K562 (cell line): Measurements from ENCODE around the gene PRR19. TPM values are rescaled to one million over a fixed set of nuclear protein-coding genes. Genes with fewer than 3 reads are reported as not detected.

Experiments
- L3MBTL2 ChIP-seq: fragments of 450-650 bp; IDR thresholded peaks from 2 replicates; pipeline ENCODE4 v1.6.1; 2016; ENCODE audit warnings: mild to moderate bottlenecking, moderate library complexity
- MAZ ChIP-seq, 2 experiments: fragments of 450-650 bp in 1 of 2; sonication (generic) in 1 of 2; formaldehyde crosslinking; IDR thresholded peaks in 1 of 2; conservative IDR thresholded peaks in 1 of 2; 2 replicates each; pipeline versions ENCODE4 v1.4.0 to v1.5.0; 2020; ENCODE audit warnings: mild to moderate bottlenecking in 1 of 2, missing genetic modification reagents in 1 of 2
- NR2C2 ChIP-seq, 2 experiments: fragments of 200-800 bp in 1 of 2; sonication (Bioruptor generic) in 1 of 2; sonication (generic) in 1 of 2; formaldehyde crosslinking in 1 of 2; IDR thresholded peaks; 2 replicates each; pipeline versions ENCODE4 v1.6.1 to v1.8.0; 2016 to 2022; ENCODE audit warnings: mild to moderate bottlenecking in 1 of 2, missing compliant biosample characterization in 1 of 2, missing genetic modification characterization in 1 of 2, missing genetic modification reagents in 1 of 2
- POLR3G ChIP-seq: IDR thresholded peaks from 2 replicates; pipeline ENCODE4 v1.6.1; 2011; ENCODE audit not compliant: insufficient read length, insufficient replicate concordance; ENCODE audit errors: extremely low read depth
- SRSF3 ChIP-seq: fragments of 200-400 bp; formaldehyde crosslinking; IDR thresholded peaks from 2 replicates; pipeline ENCODE4 v1.6.1; 2016; ENCODE audit warnings: mild to moderate bottlenecking, low read length, moderate library complexity; ENCODE audit not compliant: insufficient read depth
- YY1 ChIP-seq, 3 experiments: IDR thresholded peaks; 2 replicates each; pipeline ENCODE4 v1.6.1; 2011; ENCODE audit warnings: low read length in 2 of 3, mild to moderate bottlenecking in 2 of 3, moderate library complexity in 2 of 3, borderline replicate concordance in 1 of 3, control low read depth in 1 of 3, low read depth in 1 of 3; ENCODE audit not compliant: insufficient read depth in 3 of 3, insufficient replicate concordance in 2 of 3, control insufficient read depth in 1 of 3, insufficient read length in 1 of 3; ENCODE audit errors: extremely low read depth in 1 of 3
- ZNF239 ChIP-seq: fragments of 250-450 bp; sonication (Bioruptor Pico); IDR thresholded peaks from 2 replicates; pipeline ENCODE4 v1.4.0; 2020; ENCODE audit warnings: mild to moderate bottlenecking
- polyA plus RNA-seq, 8 experiments: library from polyadenylated mRNA; depleted of rRNA in 4 of 8; stranded (reverse) in 5 of 8; unstranded in 3 of 8; fragments of >200 nt; fragmentation: Nextera tagmentation in 2 of 8; fragmentation: Illumina TruSeq in 1 of 8; extraction: Ambion mirVana in 2 of 8; extraction: Trizol in 1 of 8; gene quantifications; 2 replicates each; pipeline versions ENCODE4 v1.2.1 to v1.2.3, GENCODE V29; 2011 to 2014; ENCODE audit warnings: inconsistent platforms in 1 of 8, missing spikeins in 1 of 8
- total RNA-seq, 7 experiments: library from RNA; depleted of rRNA in 6 of 7; stranded (reverse); fragments of >200 nt in 6 of 7; fragmentation: Illumina TruSeq in 2 of 7; extraction: Trizol in 2 of 7; gene quantifications; 2 replicates each; pipeline versions ENCODE4 v1.2.1 to v1.2.3, GENCODE V29; 2011 to 2021; ENCODE audit warnings: low replicate concordance in 1 of 7
- TF ChIP-seq, protein P1 (sequence below), 2 experiments: fragments of 450-650 bp; IDR thresholded peaks; 2 replicates each; pipeline ENCODE4 v1.6.1; 2016; ENCODE audit warnings: mild to moderate bottlenecking in 2 of 2, borderline replicate concordance in 1 of 2, low read depth in 1 of 2, moderate library complexity in 1 of 2
- TF ChIP-seq, protein P2 (sequence below): sonication (generic); formaldehyde crosslinking; IDR thresholded peaks from 2 replicates; pipeline ENCODE4 v1.8.0; 2023; ENCODE audit warnings: mild to moderate bottlenecking, missing genetic modification reagents
- TF ChIP-seq, protein P3 (sequence below): fragments of 450-650 bp; IDR thresholded peaks from 2 replicates; pipeline ENCODE4 v1.6.1; 2018; ENCODE audit warnings: mild to moderate bottlenecking, low read depth; ENCODE audit not compliant: partially characterized antibody

PRR19 gene
- total and polyA plus RNA-seq, 9 of the 15 experiments (the other 6 are each of a cell fraction or from before 2014, with no cell fraction given), result 0.10 to 1.6 (median 0.54) TPM

DNA sequence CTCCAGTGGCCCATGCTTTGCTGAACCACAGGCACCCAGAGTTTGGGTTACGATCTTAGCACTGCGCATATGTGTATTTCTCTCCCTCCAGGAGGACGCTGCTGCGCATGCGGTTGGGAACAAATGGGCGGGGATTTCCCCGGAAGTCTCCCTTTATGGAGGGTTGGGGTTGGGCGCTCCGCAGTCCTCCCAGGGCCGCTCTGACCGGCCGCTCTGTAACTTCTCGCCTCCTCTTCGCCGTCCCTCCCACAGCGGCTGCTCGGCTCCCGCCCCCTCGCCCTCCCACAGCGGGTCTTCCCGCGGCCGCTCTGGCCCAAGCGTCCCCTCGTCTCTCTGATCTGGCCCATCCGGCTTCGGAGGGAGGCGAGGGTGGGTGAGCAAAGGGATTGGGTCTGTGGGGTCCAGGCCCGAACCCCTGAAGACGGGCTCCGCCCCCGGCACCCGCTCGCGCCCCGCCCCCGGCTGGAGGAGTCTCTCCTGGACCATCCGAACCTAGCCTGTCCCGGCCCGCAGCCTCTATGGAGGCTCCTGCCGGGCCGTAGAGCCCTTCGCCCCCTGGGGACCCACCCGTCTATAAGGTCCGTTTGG lies 23.5 kb downstream of the PRR19 start, which contains the start of gene MEGF8 (continued):
- TF ChIP-seq, protein P1, sequence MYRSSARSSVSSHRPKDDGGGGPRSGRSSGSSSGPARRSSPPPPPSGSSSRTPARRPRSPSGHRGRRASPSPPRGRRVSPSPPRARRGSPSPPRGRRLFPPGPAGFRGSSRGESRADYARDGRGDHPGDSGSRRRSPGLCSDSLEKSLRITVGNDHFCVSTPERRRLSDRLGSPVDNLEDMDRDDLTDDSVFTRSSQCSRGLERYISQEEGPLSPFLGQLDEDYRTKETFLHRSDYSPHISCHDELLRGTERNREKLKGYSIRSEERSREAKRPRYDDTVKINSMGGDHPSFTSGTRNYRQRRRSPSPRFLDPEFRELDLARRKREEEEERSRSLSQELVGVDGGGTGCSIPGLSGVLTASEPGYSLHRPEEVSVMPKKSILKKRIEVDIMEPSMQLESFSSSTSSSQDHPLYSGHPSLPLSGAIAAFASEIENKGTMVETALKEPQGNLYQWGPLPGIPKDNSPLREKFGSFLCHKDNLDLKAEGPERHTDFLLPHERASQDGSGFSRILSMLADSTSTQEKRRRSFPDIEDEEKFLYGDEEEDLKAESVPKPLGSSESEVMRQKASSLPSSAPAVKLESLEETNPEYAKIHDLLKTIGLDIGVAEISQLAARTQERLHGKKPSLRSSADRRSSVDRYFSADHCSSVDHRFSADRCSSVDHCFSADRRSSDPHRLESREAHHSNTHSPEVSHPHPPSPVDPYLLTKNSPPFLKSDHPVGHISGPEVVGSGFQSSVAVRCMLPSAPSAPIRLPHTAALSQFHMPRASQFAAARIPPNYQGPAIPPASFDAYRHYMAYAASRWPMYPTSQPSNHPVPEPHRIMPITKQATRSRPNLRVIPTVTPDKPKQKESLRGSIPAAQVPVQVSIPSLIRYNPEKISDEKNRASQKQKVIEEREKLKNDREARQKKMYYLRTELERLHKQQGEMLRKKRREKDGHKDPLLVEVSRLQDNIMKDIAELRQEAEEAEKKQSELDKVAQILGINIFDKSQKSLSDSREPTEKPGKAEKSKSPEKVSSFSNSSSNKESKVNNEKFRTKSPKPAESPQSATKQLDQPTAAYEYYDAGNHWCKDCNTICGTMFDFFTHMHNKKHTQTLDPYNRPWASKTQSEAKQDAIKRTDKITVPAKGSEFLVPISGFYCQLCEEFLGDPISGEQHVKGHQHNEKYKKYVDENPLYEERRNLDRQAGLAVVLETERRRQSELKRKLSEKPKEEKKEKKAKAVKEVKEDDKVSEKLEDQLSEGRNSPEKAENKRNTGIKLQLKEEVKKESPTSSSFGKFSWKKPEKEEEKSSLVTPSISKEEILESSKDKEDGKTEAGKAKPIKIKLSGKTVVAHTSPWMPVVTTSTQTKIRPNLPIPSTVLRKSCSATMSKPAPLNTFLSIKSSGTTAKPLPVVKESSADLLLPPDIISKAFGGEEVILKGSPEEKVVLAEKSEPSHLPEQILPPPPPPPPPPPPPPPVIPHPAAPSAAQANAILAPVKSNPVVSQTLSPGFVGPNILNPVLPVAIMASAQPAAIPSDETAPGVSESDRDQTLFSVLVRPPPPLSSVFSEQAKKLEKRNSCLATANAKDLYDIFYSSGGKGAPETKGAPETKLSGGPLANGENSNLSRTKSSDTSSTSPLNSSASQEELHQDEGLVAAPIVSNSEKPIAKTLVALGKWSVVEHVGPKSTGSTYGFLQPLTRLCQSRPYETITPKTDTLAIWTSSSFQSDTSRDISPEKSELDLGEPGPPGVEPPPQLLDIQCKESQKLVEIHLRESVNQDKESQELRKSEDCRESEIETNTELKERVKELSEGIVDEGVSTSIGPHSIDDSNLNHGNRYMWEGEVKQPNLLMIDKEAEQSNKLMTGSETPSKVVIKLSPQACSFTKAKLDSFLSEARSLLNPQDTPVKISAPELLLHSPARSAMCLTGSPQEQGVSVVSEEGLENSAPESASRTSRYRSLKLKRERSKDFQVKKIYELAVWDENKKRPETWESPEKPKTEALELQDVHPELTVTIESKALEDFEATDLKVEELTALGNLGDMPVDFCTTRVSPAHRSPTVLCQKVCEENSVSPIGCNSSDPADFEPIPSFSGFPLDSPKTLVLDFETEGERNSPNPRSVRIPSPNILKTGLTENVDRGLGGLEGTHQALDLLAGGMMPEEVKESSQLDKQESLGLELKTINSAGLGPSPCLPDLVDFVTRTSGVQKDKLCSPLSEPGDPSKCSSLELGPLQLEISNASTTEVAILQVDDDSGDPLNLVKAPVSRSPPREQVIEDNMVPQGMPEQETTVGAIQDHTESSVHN (IDR thresholded peaks at IDR 0.05; ENCODE audit: borderline replicate concordance in 1 of 2, low read depth in 1 of 2), result no peak
- TF ChIP-seq MAZ (CRISPR knock-in tag; conservative IDR thresholded peaks at IDR 0.05 in 1 of 2, IDR thresholded peaks at IDR 0.05 in 1 of 2), result peak; percentile 91 to 93
- TF ChIP-seq L3MBTL2, result no peak
- TF ChIP-seq POLR3G, result no peak
- peak in 2 of 3 experiments; percentile 13 to 44 for TF ChIP-seq YY1 (IDR thresholded peaks at IDR 0.05; ENCODE audit: borderline replicate concordance in 1 of 3, control insufficient read depth in 1 of 3, extremely low read depth in 1 of 3, insufficient read depth in 3 of 3, insufficient read length in 1 of 3, insufficient replicate concordance in 2 of 3, low read depth in 1 of 3, low read length in 2 of 3)
- TF ChIP-seq NR2C2 (CRISPR knock-in tag; IDR thresholded peaks at IDR 0.05), result no peak
- no peak; the same call in 1 of the 2 replicates for TF ChIP-seq NR2C2 (tag; IDR thresholded peaks at IDR 0.05)
- TF ChIP-seq ZNF239, result no peak
- no peak for TF ChIP-seq SRSF3
- TF ChIP-seq, protein P2, sequence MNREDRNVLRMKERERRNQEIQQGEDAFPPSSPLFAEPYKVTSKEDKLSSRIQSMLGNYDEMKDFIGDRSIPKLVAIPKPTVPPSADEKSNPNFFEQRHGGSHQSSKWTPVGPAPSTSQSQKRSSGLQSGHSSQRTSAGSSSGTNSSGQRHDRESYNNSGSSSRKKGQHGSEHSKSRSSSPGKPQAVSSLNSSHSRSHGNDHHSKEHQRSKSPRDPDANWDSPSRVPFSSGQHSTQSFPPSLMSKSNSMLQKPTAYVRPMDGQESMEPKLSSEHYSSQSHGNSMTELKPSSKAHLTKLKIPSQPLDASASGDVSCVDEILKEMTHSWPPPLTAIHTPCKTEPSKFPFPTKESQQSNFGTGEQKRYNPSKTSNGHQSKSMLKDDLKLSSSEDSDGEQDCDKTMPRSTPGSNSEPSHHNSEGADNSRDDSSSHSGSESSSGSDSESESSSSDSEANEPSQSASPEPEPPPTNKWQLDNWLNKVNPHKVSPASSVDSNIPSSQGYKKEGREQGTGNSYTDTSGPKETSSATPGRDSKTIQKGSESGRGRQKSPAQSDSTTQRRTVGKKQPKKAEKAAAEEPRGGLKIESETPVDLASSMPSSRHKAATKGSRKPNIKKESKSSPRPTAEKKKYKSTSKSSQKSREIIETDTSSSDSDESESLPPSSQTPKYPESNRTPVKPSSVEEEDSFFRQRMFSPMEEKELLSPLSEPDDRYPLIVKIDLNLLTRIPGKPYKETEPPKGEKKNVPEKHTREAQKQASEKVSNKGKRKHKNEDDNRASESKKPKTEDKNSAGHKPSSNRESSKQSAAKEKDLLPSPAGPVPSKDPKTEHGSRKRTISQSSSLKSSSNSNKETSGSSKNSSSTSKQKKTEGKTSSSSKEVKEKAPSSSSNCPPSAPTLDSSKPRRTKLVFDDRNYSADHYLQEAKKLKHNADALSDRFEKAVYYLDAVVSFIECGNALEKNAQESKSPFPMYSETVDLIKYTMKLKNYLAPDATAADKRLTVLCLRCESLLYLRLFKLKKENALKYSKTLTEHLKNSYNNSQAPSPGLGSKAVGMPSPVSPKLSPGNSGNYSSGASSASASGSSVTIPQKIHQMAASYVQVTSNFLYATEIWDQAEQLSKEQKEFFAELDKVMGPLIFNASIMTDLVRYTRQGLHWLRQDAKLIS (CRISPR knock-in tag), result no peak
- TF ChIP-seq, protein P3, sequence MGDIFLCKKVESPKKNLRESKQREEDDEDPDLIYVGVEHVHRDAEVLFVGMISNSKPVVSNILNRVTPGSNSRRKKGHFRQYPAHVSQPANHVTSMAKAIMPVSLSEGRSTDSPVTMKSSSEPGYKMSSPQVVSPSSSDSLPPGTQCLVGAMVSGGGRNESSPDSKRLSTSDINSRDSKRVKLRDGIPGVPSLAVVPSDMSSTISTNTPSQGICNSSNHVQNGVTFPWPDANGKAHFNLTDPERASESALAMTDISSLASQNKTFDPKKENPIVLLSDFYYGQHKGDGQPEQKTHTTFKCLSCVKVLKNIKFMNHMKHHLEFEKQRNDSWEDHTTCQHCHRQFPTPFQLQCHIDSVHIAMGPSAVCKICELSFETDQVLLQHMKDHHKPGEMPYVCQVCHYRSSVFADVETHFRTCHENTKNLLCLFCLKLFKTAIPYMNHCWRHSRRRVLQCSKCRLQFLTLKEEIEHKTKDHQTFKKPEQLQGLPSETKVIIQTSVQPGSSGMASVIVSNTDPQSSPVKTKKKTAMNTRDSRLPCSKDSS, result no peak
